HPDE6-E6E7 (cell line): ENCODE results near the gene NGB.
A peak's percentile ranks its signal among the peaks of the same experiment; 100 is the strongest.
"Not testable (repeated sequence)": the region's sequence is repeated elsewhere in the genome, so short reads cannot be mapped to it uniquely, and the experiment has no call there.

ENCODE experiments used
- DNase-seq: peaks from one replicate; pipeline ENCODE4 v3.0.0; 2011; ENCODE audit warnings: missing footprints; ENCODE audit errors: extremely low spot score

The NGB gene, protein sequence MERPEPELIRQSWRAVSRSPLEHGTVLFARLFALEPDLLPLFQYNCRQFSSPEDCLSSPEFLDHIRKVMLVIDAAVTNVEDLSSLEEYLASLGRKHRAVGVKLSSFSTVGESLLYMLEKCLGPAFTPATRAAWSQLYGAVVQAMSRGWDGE

DNA sequence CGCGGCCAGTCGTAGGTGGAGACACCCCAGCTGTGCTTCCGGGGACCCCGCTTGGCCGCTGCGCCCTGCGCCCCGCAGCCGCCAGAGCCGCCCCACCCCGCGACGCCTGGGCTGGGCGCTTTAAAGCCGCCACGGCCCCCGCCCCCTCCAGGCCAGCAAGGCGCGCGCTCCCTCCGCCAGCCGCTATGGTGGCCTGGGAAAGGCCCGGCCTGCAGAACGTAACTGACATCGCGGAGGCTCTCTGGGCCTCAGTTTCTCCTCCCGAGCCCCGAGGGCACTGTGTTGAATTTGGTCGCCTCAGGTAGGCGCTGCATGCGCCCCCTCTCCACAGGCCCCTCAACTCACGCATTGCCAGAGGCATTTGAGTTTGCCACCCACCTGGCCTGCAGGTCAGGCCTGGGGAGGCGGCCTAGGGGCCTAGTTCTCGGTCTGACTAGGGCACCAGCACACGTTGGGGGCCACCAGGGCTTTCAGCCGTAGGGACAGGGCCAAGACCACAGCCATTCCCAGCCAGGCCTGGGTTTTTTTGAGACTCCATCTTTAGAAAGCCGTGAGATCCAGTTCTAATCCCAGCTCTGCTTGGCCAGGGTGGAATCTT lies at the start of gene NGB:
NGB (minus strand) TSS at position 94 of the 598 bp plus-strand sequence. CDS start 269 bp downstream, outside the sequence.
- no peak for DNase-seq

DNA sequence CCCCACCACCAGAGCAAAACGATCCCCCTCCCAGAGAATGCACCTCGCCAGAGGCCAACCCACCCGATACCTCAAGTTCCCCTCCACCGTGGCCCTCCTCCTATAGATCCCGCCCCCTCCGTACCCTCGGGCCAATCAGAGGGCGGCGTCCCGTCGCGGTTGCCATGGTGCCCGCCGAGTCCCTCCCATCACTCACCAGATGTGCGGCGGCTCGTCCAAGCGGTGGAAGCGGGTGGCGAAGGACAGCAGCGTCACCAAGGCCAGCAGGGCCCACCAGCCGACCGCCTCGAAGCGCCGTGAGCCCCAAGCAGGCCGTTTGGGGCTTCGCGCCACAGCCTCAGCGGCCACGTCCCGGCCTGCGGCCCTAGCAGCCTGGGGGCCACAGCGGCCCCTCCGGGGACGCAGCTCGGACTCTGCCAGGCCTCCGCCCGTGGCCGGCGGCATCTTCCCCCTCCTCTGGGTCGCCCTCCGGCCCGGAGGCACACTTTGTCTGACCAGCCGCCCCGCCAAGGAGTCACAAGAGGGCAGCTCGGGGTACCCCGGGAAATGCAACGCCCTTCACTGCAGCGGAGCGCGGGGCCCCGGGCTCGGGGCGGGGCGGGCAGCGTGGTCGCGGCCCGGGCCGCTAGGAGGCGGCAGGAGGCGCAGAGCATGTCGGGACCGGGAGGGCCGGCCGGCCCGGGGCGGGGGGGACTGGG lies 49.4 kb upstream of the NGB start, which contains the start of gene POMT2:
POMT2 (minus strand) TSS at position 646 of the 698 bp plus-strand sequence; CDS start at position 444, 202 bp downstream.
- DNase-seq: peak; percentile 81

DNA sequence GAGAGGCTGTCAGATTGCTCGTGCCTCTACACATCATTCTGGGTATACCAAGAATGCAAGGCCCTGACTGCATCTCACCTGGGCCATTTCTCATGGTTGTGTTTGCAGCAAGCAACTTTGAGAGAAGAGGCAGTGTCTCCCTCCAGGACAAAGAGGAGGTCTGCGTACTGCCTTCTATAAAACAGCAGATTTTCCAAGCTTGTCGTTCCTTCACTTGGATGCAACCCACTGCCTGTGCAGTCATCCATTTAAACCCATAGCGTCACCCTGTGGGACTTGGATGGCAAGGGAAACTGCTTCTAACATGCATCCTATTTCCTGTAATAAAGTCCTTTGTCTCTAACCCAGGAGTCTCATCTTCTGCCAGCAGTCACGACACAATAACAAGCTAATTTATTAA lies 48.4 kb upstream of the NGB start:
- DNase-seq: no peak

DNA sequence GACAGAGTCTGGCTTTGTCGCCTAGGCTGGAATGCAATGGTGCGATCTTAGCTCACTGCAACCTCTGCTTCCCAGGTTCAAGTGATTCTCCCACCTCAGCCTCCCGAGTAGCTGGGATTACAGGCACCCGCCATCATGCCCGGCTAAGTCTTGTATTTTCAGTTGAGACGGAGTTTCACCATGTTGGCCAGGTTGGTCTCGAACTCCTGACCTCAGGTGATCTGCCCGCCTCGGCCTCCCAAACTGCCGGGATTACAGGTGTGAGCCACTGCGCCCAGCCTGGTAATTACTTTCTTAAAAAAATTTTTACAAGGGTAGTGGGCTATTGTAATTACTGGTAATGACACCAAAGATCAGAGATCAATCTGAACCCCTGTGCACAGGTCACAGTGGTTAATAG lies 47.8 kb upstream of the NGB start:
- not testable (repeated sequence) for DNase-seq

DNA sequence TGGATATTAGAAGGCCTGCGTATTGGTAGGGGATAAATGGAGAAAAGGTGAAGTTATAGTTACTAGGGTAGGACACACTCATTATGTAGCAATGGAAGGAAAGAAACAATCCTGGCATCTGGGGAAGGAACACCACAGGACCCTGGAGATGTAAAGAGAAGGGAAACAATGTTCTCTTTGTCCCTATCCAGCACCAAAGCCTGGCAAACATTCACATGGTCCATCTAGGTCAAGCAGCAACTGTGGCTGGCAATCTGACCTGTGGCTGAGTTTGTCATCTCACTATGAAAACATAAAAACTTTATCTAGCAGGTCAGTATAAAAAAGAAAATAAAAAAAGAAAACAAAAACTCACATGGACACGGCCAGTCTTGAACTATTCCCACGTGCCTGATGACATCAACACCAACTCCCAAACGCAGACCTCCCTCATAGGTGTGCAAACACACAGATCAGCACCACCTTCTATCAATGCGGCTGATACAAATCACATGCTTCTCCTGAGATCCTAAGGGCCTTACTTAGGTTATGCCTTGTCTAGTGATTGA lies 47.1 kb upstream of the NGB start:
- DNase-seq: no peak

DNA sequence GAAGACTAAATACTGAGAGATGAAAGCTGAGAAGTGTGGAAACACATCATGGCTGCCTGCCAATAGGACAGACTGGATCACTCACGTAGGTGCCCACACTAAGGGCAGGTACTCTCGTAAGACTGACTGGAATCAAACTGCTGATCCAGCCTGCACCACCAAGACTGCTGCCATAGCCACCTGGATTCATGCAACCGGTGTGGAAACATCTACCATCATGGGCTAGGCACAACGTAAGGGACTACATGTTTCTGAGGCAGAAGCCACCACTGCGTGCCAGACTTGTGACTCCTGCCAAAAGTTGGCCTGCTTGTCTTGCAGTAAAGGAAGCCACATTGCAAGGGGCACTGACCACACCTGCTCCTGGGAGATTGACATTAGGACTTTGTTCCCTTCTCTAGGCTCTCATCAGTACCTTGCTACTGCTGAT lies 45.9 kb upstream of the NGB start:
- no peak for DNase-seq

DNA sequence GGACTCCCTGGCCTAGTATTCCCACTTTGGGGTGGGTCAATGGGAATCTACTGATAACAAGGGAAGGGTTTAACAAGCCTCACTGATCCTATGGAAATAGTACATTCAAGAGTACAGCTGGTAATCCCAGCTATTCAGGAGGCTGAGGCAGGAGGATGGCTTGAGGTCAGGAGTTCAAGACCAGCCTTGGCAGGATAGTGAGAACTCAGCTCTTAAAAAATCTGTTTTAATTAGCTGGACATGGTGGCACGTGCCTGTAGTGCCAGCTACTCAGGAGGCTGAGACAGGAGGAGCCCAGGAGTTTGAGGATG lies 45.1 kb upstream of the NGB start:
- no peak for DNase-seq

DNA sequence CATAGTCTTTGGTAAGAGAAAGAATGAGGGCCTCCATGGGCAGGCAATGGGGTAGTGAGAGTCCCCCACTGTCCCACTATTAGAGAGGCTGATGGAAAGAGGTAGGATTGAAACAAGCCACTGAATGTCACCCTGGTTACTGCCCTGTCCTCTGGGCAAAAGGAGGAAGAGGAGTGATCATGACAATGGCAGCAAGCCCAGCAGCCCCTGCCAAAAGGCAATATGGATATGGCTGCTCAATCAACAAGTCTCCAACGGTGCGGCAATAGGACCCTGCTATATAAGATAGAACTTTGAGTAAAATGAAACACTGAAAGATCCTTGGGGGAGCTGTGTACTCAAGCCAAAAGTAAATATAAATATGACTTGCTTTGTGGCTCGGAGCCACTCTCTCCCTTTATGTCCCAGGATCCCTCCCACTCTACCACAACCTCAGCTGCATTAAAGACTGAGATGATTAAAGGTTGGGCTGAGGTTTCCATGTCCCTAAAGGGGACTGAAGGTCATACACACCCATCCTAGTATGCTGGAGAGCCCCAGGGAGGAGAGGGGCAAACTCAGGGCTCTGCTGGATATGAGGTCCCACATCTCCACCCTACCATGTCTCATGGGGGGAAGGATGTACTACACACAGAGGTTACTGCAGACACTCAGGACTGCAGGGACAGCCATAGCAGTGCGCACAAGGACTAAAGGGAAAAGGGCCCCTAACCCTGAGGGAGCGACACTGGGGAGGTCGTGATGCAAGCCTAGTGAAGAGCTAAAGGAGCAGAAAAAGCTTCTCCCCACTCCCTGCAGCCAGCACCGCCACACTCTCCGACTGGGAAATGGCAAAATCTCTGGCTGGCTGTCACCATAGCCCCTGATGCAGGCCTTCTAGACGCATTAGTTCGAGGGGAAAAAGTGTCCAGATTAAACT lies 43.8 kb upstream of the NGB start:
- no peak for DNase-seq

DNA sequence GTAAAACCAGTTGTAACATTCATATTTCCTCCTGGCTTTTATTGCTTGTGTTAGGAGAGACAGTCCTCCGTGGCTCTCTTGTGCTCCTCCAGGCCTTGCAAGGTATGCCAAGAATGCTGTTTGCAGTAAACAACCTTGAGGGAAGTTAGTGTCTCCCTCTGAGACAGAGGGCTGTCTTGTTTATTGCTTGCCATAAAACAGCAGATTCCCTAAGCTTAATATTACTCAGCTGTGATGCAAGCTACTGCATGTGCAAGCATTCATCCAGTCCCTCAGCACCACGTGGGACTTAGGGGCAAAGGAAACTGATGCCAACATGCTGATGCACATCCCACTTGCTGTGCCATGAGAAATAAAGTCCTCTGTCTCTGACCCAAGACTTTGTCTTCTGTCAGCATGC lies 43.0 kb upstream of the NGB start:
- DNase-seq: peak; percentile 60

DNA sequence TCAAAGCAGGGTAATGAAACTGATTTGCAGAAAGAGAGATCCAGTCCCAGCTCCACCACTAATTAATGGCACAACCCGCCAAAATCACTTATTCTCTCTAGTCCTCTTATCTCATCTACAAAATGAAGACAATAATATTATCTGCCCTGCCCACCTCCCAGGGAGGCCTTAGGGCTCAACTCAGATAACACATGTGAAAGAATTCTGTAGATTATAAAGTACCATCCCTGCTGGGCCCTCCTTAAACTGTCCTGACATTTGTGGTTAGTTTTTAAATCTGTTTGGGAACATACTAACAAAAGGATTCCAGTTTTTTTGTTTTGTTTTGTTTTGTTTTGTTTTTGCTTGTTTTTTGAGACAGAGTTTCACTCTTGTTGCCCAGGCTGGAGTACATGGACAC lies 42.4 kb upstream of the NGB start:
- DNase-seq: no peak

DNA sequence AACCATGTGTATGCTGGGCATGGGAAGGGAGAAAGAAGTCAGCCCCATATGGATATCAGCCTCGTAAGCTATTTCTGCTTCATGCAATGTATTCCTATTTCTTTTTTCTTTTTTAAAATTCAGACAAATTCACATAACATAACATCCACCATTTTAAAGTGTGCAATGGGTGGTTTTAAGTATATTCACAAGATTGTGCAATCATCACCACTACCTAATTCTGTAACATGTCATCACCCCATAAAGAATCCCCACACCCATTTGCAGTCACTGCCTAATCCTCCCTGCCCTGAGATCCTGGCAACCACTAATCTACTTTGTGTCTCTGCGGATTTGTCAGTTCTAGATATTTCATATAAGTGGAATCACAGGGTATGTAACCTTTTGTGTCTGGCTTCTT lies 40.2 kb upstream of the NGB start:
- no peak for DNase-seq

DNA sequence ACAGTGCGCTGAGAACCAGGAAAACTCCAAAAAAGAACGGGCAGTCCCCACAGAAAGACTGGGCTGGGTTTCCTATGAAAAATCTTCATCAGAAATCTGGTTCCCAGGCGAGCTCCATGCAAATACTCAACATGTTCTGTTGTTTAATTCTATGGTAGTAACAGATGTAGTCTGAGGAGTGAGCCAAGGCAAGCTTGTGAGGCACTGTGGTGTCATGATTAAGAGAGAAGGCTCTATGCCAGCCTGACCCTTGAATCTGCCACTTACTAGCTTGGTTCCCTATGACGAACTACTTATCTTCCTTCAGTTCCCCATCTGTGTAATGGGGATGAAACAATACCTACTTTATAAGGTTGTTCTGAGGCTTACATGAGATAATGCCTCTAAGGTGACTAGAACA lies 39.0 kb upstream of the NGB start:
- no peak for DNase-seq

DNA sequence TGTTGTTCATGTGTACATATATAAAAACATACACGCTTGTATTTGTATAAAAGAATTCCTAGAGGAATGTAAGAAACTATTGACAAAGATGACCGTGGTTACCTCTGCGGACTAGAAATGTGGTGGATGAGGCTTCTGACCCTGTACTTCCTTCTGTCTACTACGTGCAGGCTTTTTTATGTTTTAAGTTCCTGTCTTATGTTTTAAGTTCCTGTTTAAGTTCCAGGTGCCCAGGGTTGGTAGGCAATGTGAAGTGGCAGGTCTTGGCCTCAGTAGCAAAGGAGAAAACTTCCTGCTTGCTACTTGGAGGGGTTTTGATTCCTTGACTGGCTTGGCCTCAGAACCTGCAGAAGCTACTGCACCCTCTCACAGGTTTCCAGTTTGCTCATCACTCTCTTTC lies 38.1 kb upstream of the NGB start:
- no peak for DNase-seq

DNA sequence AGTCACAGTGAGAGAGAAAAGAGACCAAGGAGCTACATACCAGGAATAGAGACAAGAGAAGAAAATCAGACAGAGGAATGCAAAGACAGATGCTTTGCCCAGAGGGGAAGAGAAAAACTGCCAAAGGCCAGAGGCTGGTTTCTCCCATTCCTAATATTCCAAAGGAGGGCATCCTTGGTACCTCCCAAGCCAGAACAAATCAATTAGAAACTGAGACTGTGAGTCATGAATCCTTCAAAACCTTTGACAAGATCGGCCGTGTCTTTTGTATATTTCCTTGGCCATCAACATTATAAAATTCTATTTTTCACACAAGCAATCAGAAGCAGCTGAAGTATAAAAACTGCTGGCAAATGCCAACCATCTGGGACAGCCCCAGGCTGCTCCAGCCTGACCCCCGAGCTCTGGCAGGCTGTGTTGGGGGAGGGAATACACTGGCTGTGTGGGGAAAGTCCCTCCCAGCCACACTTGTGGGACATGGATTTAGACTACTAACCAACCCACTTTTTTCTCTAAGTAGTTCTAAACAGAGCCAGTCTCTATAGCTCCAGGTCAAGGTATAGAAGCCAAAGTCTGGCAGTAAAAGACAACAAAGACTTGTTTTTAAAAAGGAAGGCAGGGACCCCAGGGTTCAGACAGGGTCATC lies 36.0 kb upstream of the NGB start:
- DNase-seq: no peak

DNA sequence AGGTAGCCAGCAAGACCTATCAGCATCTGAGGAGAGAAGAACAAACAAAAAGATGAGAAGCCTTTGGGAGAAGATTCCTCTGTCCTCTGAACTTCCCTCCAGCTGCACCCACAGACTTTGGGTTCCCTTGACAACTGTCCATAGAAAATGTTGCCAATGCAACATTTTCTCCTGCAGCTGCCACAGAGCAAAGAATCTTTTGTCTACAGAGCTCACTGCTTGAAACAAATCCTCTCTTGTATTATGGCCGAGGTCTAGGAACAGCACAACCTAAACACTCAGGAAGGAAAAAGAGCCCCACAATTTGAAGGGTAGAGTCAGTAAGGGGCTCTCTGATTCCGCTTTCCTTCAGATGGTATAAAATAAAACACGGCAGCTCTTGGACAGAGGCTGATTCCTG lies 35.4 kb upstream of the NGB start:
- no peak for DNase-seq

DNA sequence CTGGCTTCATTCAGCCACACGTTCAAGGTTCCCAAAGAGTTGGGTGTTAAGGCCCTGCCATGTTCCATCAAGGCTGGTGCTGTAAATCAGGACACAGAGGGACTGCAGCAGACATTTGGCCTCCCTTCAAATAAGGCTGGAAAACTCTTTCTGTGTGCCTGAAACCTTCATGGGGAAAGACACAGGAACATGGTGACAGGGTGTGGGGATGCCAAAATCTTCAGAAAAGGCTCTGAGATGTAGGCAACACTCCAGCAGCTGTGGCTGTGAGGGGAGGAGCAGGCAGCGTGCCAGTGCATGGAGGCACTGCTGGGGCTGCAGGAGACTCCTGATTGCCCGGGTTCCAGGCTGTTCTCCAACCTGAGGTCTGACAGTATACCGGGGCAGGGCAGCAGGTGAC lies 34.7 kb upstream of the NGB start:
- DNase-seq: no peak

DNA sequence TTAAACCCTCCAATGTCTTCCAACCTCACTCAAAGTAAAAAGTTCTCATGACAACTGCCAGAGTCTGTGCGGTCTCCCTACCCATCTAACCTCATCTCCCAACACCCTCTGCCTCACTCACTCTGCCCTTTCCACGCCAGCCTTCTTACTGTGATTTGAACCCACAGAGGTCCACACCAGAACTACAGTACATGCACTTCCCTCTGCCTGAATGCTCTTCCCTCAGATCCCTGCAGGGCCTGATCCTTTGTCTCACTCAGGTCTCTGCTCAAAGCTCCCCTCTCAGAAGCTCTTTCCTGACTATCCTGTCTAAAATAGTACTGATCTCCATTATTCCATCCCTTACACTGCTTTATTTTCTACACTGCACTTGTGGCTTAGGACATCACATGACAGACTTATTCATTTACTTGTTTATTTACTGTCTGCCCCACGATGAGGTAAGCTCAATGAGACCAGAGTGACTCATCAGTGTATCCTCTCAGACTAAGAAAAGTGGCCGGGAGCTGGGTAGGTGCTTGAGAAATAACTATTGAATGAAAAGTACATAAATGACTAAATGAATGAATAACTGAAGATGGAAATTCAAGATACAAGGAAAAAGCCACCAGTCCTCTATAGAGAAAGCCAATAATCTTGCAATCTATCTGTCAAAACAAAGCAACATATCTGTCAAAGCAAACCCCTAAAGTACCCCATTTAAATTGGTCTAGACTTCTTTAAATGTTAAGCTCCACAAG lies 32.6 kb upstream of the NGB start:
- peak; percentile 97 for DNase-seq

DNA sequence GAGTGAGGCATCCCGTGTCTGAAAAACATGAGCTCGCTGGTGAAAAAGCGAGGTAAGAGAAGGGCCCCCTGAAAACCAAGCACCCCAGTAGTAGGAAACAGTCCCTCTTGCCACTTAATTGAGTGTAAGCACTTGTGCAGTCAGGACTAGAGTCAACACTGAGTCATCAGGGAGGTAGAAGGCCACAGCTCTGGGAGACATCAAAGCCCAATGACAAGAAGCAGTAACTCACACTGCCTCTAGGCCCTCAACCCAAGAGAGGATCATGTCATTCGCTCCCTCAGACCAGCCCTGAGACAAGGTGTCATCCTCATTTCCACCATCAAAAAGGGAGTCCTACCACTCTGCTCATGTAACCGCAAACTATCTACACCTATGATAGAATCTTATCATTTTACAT lies 31.9 kb upstream of the NGB start:
- peak; percentile 84 for DNase-seq

DNA sequence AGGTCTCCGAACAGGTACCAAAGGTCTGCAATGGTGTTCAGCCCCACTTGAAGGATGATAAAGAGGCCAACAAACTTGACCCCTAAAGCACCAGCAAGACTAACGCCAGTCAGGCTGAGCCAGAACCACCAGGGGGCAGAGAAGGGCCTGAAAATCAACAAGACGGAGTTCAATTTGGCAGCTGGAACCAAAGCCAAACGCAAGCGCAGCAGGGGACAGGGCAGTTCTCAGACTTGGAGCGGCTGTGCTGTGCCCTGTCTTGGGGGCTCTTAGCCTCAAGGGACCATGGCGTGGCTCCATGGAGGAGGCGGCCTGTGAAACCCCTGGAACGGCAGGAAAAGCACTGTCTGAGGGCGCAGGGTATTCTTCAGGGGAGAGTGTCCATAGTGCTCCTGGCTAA lies 30.1 kb upstream of the NGB start:
- DNase-seq: peak; percentile 62

DNA sequence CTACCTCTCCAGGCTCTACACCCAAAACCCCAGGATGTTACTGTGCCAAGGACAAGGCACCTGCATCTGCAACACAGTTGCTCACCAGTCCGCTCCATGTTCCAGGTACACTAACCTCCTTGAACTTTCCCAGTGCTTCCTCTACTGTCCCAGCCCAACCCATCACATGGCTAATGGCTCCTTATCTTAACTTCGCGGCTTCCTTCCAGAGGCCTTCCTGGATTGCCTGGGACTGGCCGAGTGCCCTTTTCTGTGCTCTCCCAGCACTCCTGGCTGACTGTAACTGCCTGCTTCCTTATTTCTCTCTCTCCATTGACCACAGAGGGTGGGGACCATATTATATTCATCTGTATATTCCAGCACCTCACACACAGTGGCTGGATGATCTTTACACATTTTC lies 28.8 kb upstream of the NGB start:
- DNase-seq: no peak

DNA sequence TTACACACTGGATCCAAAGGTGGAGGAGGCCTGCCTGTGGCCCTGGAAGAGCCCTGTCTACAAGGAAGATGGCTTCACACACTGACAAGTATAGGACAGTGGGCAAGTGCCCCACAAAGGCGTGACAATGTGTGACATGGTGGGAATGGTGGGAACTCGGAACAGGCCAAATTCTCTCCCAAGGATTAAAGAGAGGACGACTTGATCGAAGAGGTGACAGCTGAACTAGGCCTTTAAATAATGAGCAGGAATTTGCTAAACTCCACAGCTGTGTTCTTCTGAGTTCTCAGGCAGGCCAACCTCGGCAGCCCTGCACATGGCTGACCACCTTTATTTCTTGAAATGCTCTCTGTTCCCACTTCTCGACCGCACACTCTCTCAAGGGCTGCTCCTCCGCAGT lies 25.9 kb upstream of the NGB start:
- DNase-seq: no peak
